HepG2 (cell line): ENCODE measurements around the gene UNC13D. TPM values are rescaled to one million over a fixed set of nuclear protein-coding genes. Genes with fewer than 3 reads are reported as not detected.

Source experiments
- CHD4 ChIP-seq: fragments of 200-600 bp; sonication (generic); IDR thresholded peaks from 2 replicates; pipeline ENCODE4 v1.7.0; 2017; ENCODE audit warnings: mild to moderate bottlenecking, low read length, borderline replicate concordance
- CREM ChIP-seq, 2 experiments: sonication (generic) in 1 of 2; formaldehyde crosslinking in 1 of 2; IDR thresholded peaks; 2 replicates each; pipeline versions ENCODE4 v1.4.0 to v1.6.1; 2016 to 2020; ENCODE audit warnings: antibody characterized with exemption in 1 of 2, mild to moderate bottlenecking in 1 of 2, missing genetic modification reagents in 1 of 2
- DMAP1 ChIP-seq: IDR thresholded peaks from 2 replicates; pipeline ENCODE4 v1.6.1; 2016
- ELK4 ChIP-seq: sonication (generic); formaldehyde crosslinking; IDR thresholded peaks from 2 replicates; pipeline ENCODE4 v1.9.0; 2021; ENCODE audit warnings: missing genetic modification reagents, borderline replicate concordance
- FOSL1 ChIP-seq: sonication (generic); formaldehyde crosslinking; IDR thresholded peaks from 2 replicates; pipeline ENCODE4 v1.9.0; 2021; ENCODE audit warnings: missing genetic modification reagents, borderline replicate concordance
- FOXA3 ChIP-seq: IDR thresholded peaks from 2 replicates; pipeline ENCODE4 v1.6.1; 2016; ENCODE audit warnings: missing genetic modification reagents, missing compliant biosample characterization
- GLMP ChIP-seq: sonication (generic); formaldehyde crosslinking; IDR thresholded peaks from 2 replicates; pipeline ENCODE4 v1.9.0; 2021; ENCODE audit warnings: missing genetic modification reagents, mild to moderate bottlenecking, borderline replicate concordance
- HNRNPLL ChIP-seq: fragments of 200-400 bp; formaldehyde crosslinking; IDR thresholded peaks from 2 replicates; pipeline ENCODE4 v1.6.1; 2017; ENCODE audit warnings: mild to moderate bottlenecking, low read depth, low read length; ENCODE audit not compliant: poor library complexity, severe bottlenecking
- ISX ChIP-seq: sonication (generic); formaldehyde crosslinking; conservative IDR thresholded peaks from 2 replicates; pipeline ENCODE4 v1.5.0; 2020; ENCODE audit warnings: missing genetic modification reagents
- KAT7 ChIP-seq: IDR thresholded peaks from 2 replicates; pipeline ENCODE4 v1.6.1; 2018; ENCODE audit warnings: borderline replicate concordance, missing compliant biosample characterization
- MIER2 ChIP-seq: IDR thresholded peaks from 2 replicates; pipeline ENCODE4 v1.6.1; 2016; ENCODE audit warnings: missing biosample characterization, missing genetic modification reagents
- MXI1 ChIP-seq: IDR thresholded peaks from 3 replicates; pipeline ENCODE4 v1.6.1; 2012; ENCODE audit warnings: low read depth, low read length, inconsistent platforms, borderline replicate concordance
- POLR2A ChIP-seq, 2 experiments: IDR thresholded peaks; 2 replicates each; pipeline ENCODE4 v1.6.1; 2011; ENCODE audit warnings: low read depth in 2 of 2, low read length in 2 of 2, mild to moderate bottlenecking in 1 of 2, moderate library complexity in 1 of 2; ENCODE audit not compliant: insufficient read depth in 1 of 2
- PPARG ChIP-seq: conservative IDR thresholded peaks from 2 replicates; pipeline ENCODE4 v1.6.1; 2016; ENCODE audit warnings: missing biosample characterization, missing genetic modification reagents
- THAP11 ChIP-seq: IDR thresholded peaks from 2 replicates; pipeline ENCODE4 v1.6.1; 2016; ENCODE audit warnings: missing biosample characterization, missing genetic modification reagents
- ZBTB42 ChIP-seq: sonication (generic); formaldehyde crosslinking; IDR thresholded peaks from 2 replicates; pipeline ENCODE4 v1.5.0; 2020; ENCODE audit warnings: mild to moderate bottlenecking, missing genetic modification reagents
- ZBTB8A ChIP-seq: sonication (generic); formaldehyde crosslinking; IDR thresholded peaks from 2 replicates; pipeline ENCODE4 v1.4.0; 2020; ENCODE audit warnings: mild to moderate bottlenecking, low read depth, missing genetic modification reagents, borderline replicate concordance
- ZNF224 ChIP-seq: sonication (generic); formaldehyde crosslinking; IDR thresholded peaks from 2 replicates; pipeline ENCODE4 v1.5.0; 2020; ENCODE audit warnings: mild to moderate bottlenecking, missing genetic modification reagents
- ZNF354B ChIP-seq: sonication (generic); formaldehyde crosslinking; IDR thresholded peaks from 2 replicates; pipeline ENCODE4 v1.8.0; 2022; ENCODE audit warnings: mild to moderate bottlenecking, missing genetic modification reagents
- ZNF816 ChIP-seq: sonication (generic); formaldehyde crosslinking; IDR thresholded peaks from 2 replicates; pipeline ENCODE4 v1.8.0; 2022; ENCODE audit warnings: missing genetic modification reagents, mild to moderate bottlenecking, borderline replicate concordance
- ZNF850 ChIP-seq: sonication (generic); formaldehyde crosslinking; conservative IDR thresholded peaks from 2 replicates; pipeline ENCODE4 v1.9.0; 2021; ENCODE audit warnings: mild to moderate bottlenecking, missing genetic modification reagents
- polyA plus RNA-seq, 8 experiments: library from polyadenylated mRNA; depleted of rRNA in 3 of 8; stranded (reverse) in 7 of 8; unstranded in 1 of 8; fragments of >200 nt; fragmentation: Illumina TruSeq in 4 of 8; extraction: Trizol in 4 of 8; gene quantifications; 2 replicates each; pipeline versions ENCODE4 v1.2.1 to v1.2.3, GENCODE V29; 2011 to 2016; ENCODE audit warnings: low read depth in 4 of 8, missing spikeins in 1 of 8, mixed read lengths in 1 of 8; ENCODE audit not compliant: insufficient read depth in 1 of 8
- total RNA-seq, 5 experiments: library from RNA; depleted of rRNA; stranded (reverse); fragments of >200 nt; fragmentation: Illumina TruSeq; extraction: Trizol; gene quantifications; 2 replicates each; pipeline ENCODE4 v1.2.3, GENCODE V29; 2016; ENCODE audit warnings: low read depth in 1 of 5
- TF ChIP-seq, protein P1 (sequence below): sonication (generic); formaldehyde crosslinking; IDR thresholded peaks from 2 replicates; pipeline ENCODE4 v1.5.0; 2020; ENCODE audit warnings: missing genetic modification reagents, mild to moderate bottlenecking, borderline replicate concordance
- TF ChIP-seq, protein P2 (sequence below): sonication (generic); formaldehyde crosslinking; IDR thresholded peaks from 2 replicates; pipeline ENCODE4 v1.4.0; 2020; ENCODE audit warnings: missing genetic modification reagents
- TF ChIP-seq, protein P3 (sequence below): sonication (generic); formaldehyde crosslinking; IDR thresholded peaks from 2 replicates; pipeline ENCODE4 v1.8.0; 2022; ENCODE audit warnings: mild to moderate bottlenecking, missing genetic modification reagents, moderate library complexity

UNC13D gene
- total and polyA plus RNA-seq, 2 of the 13 experiments (the other 11 are each of a cell fraction or from before 2014, with no cell fraction given): 29.7 to 42.7 TPM

DNA sequence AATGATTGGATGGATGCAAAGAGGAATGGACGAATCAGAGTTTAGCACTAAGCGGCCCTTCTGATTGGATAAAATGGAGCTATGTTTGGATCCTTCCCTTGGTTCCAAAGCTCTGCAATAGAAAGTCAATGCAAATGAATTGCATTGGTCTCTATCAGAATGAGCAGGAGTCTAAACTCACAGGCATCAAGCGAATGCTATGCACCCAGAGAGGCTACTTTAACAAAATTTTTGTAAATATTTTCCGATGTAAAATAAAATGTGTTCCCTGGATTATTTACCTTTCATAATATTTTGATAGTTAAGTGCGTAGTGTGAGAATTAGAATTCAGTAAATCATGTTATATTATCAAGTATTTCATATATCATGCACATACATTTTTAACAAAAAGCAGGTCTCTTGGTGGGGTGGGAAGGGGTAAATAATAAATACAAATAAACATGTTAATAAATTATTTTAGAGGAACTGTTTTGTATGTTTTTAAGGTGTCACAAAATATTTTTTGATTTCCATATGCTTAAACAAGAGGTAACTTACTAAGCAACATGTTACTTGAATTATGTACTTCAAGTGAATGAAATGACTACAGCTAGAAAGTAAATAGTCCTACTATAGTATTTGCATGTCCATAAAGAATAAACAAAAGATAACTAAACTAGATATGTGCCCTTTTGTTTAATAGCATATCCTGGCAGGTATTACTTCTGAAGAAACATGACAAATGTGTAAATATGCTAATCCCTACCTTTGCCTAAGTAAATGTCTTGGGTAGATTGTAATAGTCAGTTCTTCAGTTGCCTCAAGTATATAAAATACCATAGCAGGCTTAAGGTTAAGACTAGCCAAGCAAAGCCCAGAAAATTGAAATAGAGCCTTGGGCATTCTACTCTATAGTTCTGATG lies 64.0 kb downstream of the UNC13D start (continued):
- TF ChIP-seq ELK4 (CRISPR knock-in tag): no peak
- no peak for TF ChIP-seq FOSL1 (CRISPR knock-in tag)
- no peak for TF ChIP-seq KAT7 (CRISPR knock-in tag)
- 0 out of 2 replicates have a peak, but pooled peaks have one; percentile 25 for TF ChIP-seq ZNF816 (CRISPR knock-in tag)
- TF ChIP-seq POLR2A (IDR thresholded peaks at IDR 0.05; ENCODE audit: insufficient read depth in 1 of 2, low read depth in 2 of 2, low read length in 2 of 2): no peak
- TF ChIP-seq PPARG (CRISPR knock-in tag): no peak
- TF ChIP-seq, protein P1, sequence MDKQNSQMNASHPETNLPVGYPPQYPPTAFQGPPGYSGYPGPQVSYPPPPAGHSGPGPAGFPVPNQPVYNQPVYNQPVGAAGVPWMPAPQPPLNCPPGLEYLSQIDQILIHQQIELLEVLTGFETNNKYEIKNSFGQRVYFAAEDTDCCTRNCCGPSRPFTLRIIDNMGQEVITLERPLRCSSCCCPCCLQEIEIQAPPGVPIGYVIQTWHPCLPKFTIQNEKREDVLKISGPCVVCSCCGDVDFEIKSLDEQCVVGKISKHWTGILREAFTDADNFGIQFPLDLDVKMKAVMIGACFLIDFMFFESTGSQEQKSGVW (CRISPR knock-in tag): no peak; the same call in 1 of the 2 replicates
- no peak for TF ChIP-seq ZNF850 (CRISPR knock-in tag)
- TF ChIP-seq ZNF224 (CRISPR knock-in tag): no peak
- TF ChIP-seq MXI1: peak; percentile 1; the same call in 1 of the 3 replicates
- TF ChIP-seq ZNF354B: no peak
- no peak for TF ChIP-seq ZBTB42 (CRISPR knock-in tag)
- TF ChIP-seq CREM (IDR thresholded peaks at IDR 0.05): peak; percentile 38
- no peak for TF ChIP-seq CREM (CRISPR knock-in tag; IDR thresholded peaks at IDR 0.05)
- no peak for TF ChIP-seq MIER2
- 0 out of 2 replicates have a peak, but pooled peaks have one; percentile 9 for TF ChIP-seq ZBTB8A
- no peak for TF ChIP-seq FOXA3 (CRISPR knock-in tag)
- TF ChIP-seq ISX (CRISPR knock-in tag): no peak
- TF ChIP-seq, protein P2, sequence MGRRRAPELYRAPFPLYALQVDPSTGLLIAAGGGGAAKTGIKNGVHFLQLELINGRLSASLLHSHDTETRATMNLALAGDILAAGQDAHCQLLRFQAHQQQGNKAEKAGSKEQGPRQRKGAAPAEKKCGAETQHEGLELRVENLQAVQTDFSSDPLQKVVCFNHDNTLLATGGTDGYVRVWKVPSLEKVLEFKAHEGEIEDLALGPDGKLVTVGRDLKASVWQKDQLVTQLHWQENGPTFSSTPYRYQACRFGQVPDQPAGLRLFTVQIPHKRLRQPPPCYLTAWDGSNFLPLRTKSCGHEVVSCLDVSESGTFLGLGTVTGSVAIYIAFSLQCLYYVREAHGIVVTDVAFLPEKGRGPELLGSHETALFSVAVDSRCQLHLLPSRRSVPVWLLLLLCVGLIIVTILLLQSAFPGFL (CRISPR knock-in tag): no peak
- 0 out of 2 replicates have a peak, but pooled peaks have one; percentile 2 for TF ChIP-seq CHD4
- TF ChIP-seq HNRNPLL: no peak
- TF ChIP-seq, protein P3, sequence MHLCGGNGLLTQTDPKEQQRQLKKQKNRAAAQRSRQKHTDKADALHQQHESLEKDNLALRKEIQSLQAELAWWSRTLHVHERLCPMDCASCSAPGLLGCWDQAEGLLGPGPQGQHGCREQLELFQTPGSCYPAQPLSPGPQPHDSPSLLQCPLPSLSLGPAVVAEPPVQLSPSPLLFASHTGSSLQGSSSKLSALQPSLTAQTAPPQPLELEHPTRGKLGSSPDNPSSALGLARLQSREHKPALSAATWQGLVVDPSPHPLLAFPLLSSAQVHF: no peak
- no peak for TF ChIP-seq GLMP (CRISPR knock-in tag)
- no peak for TF ChIP-seq DMAP1 (CRISPR knock-in tag)
- peak; percentile 36; the same call in 1 of the 2 replicates for TF ChIP-seq THAP11 (CRISPR knock-in tag)
